ENCODE data around the gene ERVK3-1.

ERVK3-1 gene

DNA sequence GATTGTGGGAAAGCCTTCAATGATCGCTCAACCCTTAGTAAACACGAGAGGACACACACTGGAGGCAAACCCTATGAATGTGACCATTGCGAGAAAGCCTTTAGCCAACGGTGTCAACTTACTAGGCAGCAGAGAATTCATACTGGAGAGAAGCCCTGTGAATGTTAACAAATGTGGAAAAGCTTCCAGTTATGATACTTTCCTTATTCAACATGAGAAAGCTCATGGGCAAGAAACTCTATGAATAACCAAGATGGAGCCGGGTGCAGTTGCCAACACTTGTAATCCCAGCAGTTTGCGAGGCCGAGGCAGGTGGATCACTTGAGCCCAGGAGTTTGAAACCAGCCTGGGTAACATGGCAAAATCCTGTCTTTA is 42.3 kb upstream of the ERVK3-1 start:
- no peak overlapping the region for H3K27ac ChIP-seq (ENCODE audit: low read depth, low read length)
- peaks cover 57 to 72% of the 10 kb centered on the region in 2 experiments for H3K36me3 ChIP-seq (ENCODE audit: control insufficient read depth in 1 of 2, insufficient read depth in 2 of 2, low read length in 2 of 2)
- no peak overlapping the region for H3K4me3 ChIP-seq (ENCODE audit: low read depth, low read length)
- no peak overlapping the region for H3K14ac ChIP-seq (ENCODE audit: low read length)
- H3K4ac ChIP-seq (ENCODE audit: low read depth, low read length), result no peak overlapping the region
- no peak overlapping the region for H3K4me2 ChIP-seq (ENCODE audit: low read length)
- no peak overlapping the region for H4K8ac ChIP-seq (ENCODE audit: low read depth, low read length)
- H2BK120ac ChIP-seq (ENCODE audit: insufficient read depth, low read length, poor library complexity), result no peak overlapping the region
- H3K79me1 ChIP-seq (ENCODE audit: low read length), result no peaks in the 10 kb centered on the region
- H2AK5ac ChIP-seq (ENCODE audit: low read length), result no peak overlapping the region
- H3K27me3 ChIP-seq (ENCODE audit: insufficient read depth, low read length), result no peaks in the 10 kb centered on the region
- H3K9ac ChIP-seq (ENCODE audit: low read length), result no peak overlapping the region
- no peaks in the 10 kb centered on the region for H3K79me2 ChIP-seq (ENCODE audit: control insufficient read depth, insufficient read depth, low read length, poor library complexity)
- H2BK5ac ChIP-seq (ENCODE audit: low read depth, low read length, poor library complexity), result no peak overlapping the region
- no peaks in the 10 kb centered on the region for H3K4me1 ChIP-seq (ENCODE audit: control insufficient read depth in 1 of 2, insufficient read depth in 2 of 2, low read length in 2 of 2)
- no peak overlapping the region for H4K91ac ChIP-seq (ENCODE audit: low read depth, low read length)
- peaks cover 78% of the 10 kb centered on the region for H3K9me3 ChIP-seq (ENCODE audit: insufficient read depth, low read depth, low read length)
- H2BK12ac ChIP-seq (ENCODE audit: low read length), result no peak overlapping the region
- no CpG with 5 or more reads among the region's 7 CpGs for WGBS (ENCODE audit: extremely low coverage, insufficient coverage, insufficient read length)
- no peak for DNase-seq
- no peak overlapping the region for H2AFZ ChIP-seq (ENCODE audit: insufficient read depth, low read length, poor library complexity)
- no peak overlapping the region for H4K12ac ChIP-seq (ENCODE audit: low read depth, low read length)
- no peak overlapping the region for H3K23ac ChIP-seq (ENCODE audit: low read length)
- no peak overlapping the region for H3K18ac ChIP-seq (ENCODE audit: low read length)

GRCh38 chr19:58265100-58265499 is 40.1 kb upstream of the ERVK3-1 start:
- Histone ChIP-seq H3K23ac (ENCODE audit: low read length) (no peak overlapping the region), H3K36me3 (ENCODE audit: control insufficient read depth in 1 of 2, insufficient read depth in 2 of 2, low read length in 2 of 2) (peaks cover 45 to 52% of the 10 kb centered on the region in 2 experiments), H3K4me1 (ENCODE audit: control insufficient read depth in 1 of 2, insufficient read depth in 2 of 2, low read length in 2 of 2) (no peaks in the 10 kb centered on the region), H2AK5ac (ENCODE audit: low read length) (no peak overlapping the region), H3K4me3 (ENCODE audit: low read depth, low read length) (no peak overlapping the region), H4K91ac (ENCODE audit: low read depth, low read length) (no peak overlapping the region), H3K79me1 (ENCODE audit: low read length) (no peaks in the 10 kb centered on the region), H3K9ac (ENCODE audit: low read length) (no peak overlapping the region), H3K18ac (ENCODE audit: low read length) (no peak overlapping the region), H3K14ac (ENCODE audit: low read length) (no peak overlapping the region), H4K12ac (ENCODE audit: low read depth, low read length) (no peak overlapping the region), H3K27me3 (ENCODE audit: insufficient read depth, low read length) (no peaks in the 10 kb centered on the region), H2AFZ (ENCODE audit: insufficient read depth, low read length, poor library complexity) (no peak overlapping the region), H2BK120ac (ENCODE audit: insufficient read depth, low read length, poor library complexity) (no peak overlapping the region), H3K9me3 (ENCODE audit: insufficient read depth, low read depth, low read length) (peaks cover 72% of the 10 kb centered on the region), H3K4ac (ENCODE audit: low read depth, low read length) (no peak overlapping the region), H4K8ac (ENCODE audit: low read depth, low read length) (no peak overlapping the region), H2BK12ac (ENCODE audit: low read length) (no peak overlapping the region), H3K27ac (ENCODE audit: low read depth, low read length) (no peak overlapping the region), H2BK5ac (ENCODE audit: low read depth, low read length, poor library complexity) (no peak overlapping the region), H3K4me2 (ENCODE audit: low read length) (no peak overlapping the region), H3K79me2 (ENCODE audit: control insufficient read depth, insufficient read depth, low read length, poor library complexity) (no peaks in the 10 kb centered on the region)
- DNase-seq, result no peak
- no CpG with 5 or more reads among the region's 3 CpGs for WGBS (ENCODE audit: extremely low coverage, insufficient coverage, insufficient read length)

GRCh38 chr19:58268344-58268743 is 36.8 kb upstream of the ERVK3-1 start:
- Histone ChIP-seq H2AFZ (ENCODE audit: insufficient read depth, low read length, poor library complexity) (no peak overlapping the region), H2BK120ac (ENCODE audit: insufficient read depth, low read length, poor library complexity) (no peak overlapping the region), H3K14ac (ENCODE audit: low read length) (no peak overlapping the region), H3K9ac (ENCODE audit: low read length) (no peak overlapping the region), H2BK5ac (ENCODE audit: low read depth, low read length, poor library complexity) (no peak overlapping the region), H3K79me2 (ENCODE audit: control insufficient read depth, insufficient read depth, low read length, poor library complexity) (no peaks in the 10 kb centered on the region), H3K4me3 (ENCODE audit: low read depth, low read length) (no peak overlapping the region), H3K4me1 (ENCODE audit: control insufficient read depth in 1 of 2, insufficient read depth in 2 of 2, low read length in 2 of 2) (no peaks in the 10 kb centered on the region), H2BK12ac (ENCODE audit: low read length) (no peak overlapping the region), H3K27ac (ENCODE audit: low read depth, low read length) (no peak overlapping the region), H3K79me1 (ENCODE audit: low read length) (no peaks in the 10 kb centered on the region), H2AK5ac (ENCODE audit: low read length) (no peak overlapping the region), H3K36me3 (ENCODE audit: control insufficient read depth in 1 of 2, insufficient read depth in 2 of 2, low read length in 2 of 2) (peaks cover 34 to 38% of the 10 kb centered on the region in 2 experiments), H4K12ac (ENCODE audit: low read depth, low read length) (no peak overlapping the region), H3K9me3 (ENCODE audit: insufficient read depth, low read depth, low read length) (peaks cover 47% of the 10 kb centered on the region), H3K23ac (ENCODE audit: low read length) (no peak overlapping the region), H4K91ac (ENCODE audit: low read depth, low read length) (no peak overlapping the region), H3K27me3 (ENCODE audit: insufficient read depth, low read length) (no peaks in the 10 kb centered on the region), H3K4me2 (ENCODE audit: low read length) (no peak overlapping the region), H3K18ac (ENCODE audit: low read length) (no peak overlapping the region), H3K4ac (ENCODE audit: low read depth, low read length) (no peak overlapping the region), H4K8ac (ENCODE audit: low read depth, low read length) (no peak overlapping the region)
- DNase-seq, result no peak
- no CpG with 5 or more reads among the region's 3 CpGs for WGBS (ENCODE audit: extremely low coverage, insufficient coverage, insufficient read length)

DNA sequence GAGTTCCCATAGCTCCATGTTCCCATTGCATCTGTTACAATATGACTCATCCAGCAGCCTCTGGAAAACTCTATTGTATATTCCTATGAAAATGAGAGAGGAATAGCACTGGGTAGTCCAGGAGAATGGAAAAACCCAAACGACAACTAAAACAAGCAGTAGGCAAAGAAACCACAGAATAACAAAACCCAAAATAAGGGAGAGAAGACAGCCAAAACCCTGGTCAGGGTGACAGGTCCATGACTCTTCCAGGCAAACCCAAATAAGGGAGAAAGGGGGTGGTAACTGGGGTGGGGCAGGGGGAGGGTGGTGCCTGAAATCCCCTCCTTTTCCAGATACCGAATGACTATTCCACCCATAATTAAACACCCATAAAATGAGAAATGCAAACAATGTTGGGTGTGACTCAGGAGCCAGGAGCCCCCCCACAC is 30.4 kb upstream of the ERVK3-1 start:
- H2BK12ac ChIP-seq (ENCODE audit: low read length), result no peak overlapping the region
- H3K36me3 ChIP-seq (ENCODE audit: control insufficient read depth in 1 of 2, insufficient read depth in 2 of 2, low read length in 2 of 2), result peaks cover 10 to 18% of the 10 kb centered on the region in 2 experiments
- H3K4me1 ChIP-seq (ENCODE audit: control insufficient read depth in 1 of 2, insufficient read depth in 2 of 2, low read length in 2 of 2), result peaks cover under 1 to 2% of the 10 kb centered on the region in 2 experiments
- no peak for DNase-seq
- H3K9me3 ChIP-seq (ENCODE audit: insufficient read depth, low read depth, low read length), result peaks cover 2% of the 10 kb centered on the region
- no peak overlapping the region for H2AK5ac ChIP-seq (ENCODE audit: low read length)
- no peak overlapping the region for H4K12ac ChIP-seq (ENCODE audit: low read depth, low read length)
- no peak overlapping the region for H4K8ac ChIP-seq (ENCODE audit: low read depth, low read length)
- no peak overlapping the region for H3K14ac ChIP-seq (ENCODE audit: low read length)
- no peaks in the 10 kb centered on the region for H3K27me3 ChIP-seq (ENCODE audit: insufficient read depth, low read length)
- H2BK120ac ChIP-seq (ENCODE audit: insufficient read depth, low read length, poor library complexity), result no peak overlapping the region
- no peak overlapping the region for H3K27ac ChIP-seq (ENCODE audit: low read depth, low read length)
- no peak overlapping the region for H3K4ac ChIP-seq (ENCODE audit: low read depth, low read length)
- H3K4me3 ChIP-seq (ENCODE audit: low read depth, low read length), result no peak overlapping the region
- H3K79me2 ChIP-seq (ENCODE audit: control insufficient read depth, insufficient read depth, low read length, poor library complexity), result peaks cover 8% of the 10 kb centered on the region
- H3K9ac ChIP-seq (ENCODE audit: low read length), result no peak overlapping the region
- no peak overlapping the region for H3K18ac ChIP-seq (ENCODE audit: low read length)
- H2BK5ac ChIP-seq (ENCODE audit: low read depth, low read length, poor library complexity), result no peak overlapping the region
- no CpG with 5 or more reads among the region's 2 CpGs for WGBS (ENCODE audit: extremely low coverage, insufficient coverage, insufficient read length)
- peaks cover 7% of the 10 kb centered on the region for H3K79me1 ChIP-seq (ENCODE audit: low read length)
- H4K91ac ChIP-seq (ENCODE audit: low read depth, low read length), result no peak overlapping the region
- H3K23ac ChIP-seq (ENCODE audit: low read length), result no peak overlapping the region
- H3K4me2 ChIP-seq (ENCODE audit: low read length), result no peak overlapping the region
- no peak overlapping the region for H2AFZ ChIP-seq (ENCODE audit: insufficient read depth, low read length, poor library complexity)
